HG03432 (cell line): ENCODE results near the gene PJVK.

Source experiments
- ATAC-seq: cut with Tn5 transposase; IDR thresholded peaks from one replicate; pipeline ENCODE4 v1.9.1; 2021; ENCODE audit warnings: mild to moderate bottlenecking, moderate library complexity; ENCODE audit not compliant: unreplicated experiment

PJVK gene

DNA sequence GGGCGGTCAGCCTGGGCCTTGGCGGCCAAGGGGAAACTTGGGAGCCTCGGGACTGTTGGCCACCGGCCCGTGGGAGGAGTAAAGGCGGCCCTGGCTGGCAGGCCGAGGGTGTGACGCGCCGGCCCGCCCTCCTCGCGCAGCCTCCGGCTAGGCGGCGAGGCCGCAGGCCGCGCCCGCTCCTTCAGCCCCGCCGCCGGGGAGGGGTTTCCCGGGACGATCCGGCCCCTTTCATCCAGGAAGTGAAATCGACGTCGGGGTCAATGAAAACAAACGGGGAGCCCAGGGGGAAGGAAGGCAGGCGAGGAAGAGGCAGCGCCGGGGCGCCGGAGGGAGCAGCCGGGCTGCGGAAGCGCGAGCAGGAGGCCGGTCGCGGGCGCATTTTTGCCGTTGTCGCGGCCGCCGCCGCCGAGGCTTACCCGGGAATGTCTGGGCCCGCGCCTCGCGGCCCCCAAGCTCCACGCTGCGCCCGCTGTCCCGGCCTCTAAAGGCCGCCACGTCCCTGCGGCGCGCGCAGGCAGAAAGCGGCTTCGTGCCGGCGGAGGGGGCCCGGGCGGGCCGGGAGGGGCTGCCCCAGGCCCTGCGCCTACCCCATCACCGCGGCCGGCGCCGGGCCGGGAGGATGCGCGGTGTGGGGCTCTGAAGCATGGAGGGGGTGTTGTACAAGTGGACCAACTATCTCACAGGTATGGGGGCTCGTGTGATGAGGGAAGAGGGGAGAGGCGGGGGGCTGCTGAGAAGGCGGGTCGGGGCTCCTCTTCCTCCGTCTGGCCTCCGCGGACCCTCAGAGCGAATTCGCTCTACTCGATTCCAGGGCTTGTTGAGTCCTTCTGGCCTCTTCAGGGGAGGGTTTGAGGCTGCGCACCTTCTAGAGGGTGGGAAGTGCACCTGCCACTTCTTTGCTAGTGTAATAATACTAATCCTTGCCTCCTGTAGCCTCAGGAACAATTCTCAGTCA is 29.3 kb downstream of the PJVK start, which contains the start of gene PLEKHA3:
PLEKHA3 (plus strand) TSS at position 231 of the 955 bp plus-strand sequence; CDS start at position 644, 413 bp downstream.
- ATAC-seq: peak; percentile 77

GRCh38 chr2:178482437-178482836 is 31.3 kb downstream of the PJVK start:
- ATAC-seq: peak; percentile 34

GRCh38 chr2:178484245-178485041 is 33.3 kb downstream of the PJVK start:
- ATAC-seq: no peak

- no peak for ATAC-seq
Measured at GRCh38 chr2:178485356-178485755, 34.2 kb downstream of the PJVK start.

DNA sequence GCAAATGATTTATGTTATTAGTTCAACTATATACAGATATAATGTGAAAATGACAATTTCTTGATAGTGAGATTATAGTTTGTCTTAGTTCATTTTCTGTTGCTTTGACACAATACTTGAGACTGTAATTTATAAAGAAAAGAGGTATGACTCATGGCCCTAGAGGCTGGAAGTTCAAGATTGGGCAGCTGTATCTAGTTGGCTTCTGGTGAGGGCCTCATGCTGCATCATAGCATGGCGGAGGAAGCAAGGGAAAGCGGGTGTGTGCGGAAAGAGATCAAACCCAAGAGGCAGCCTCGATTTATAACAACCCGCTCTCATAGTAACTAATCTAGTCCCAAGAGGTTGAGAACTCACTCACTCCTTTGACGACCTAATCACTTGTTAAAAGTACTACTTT is 40.4 kb downstream of the PJVK start:
- no peak for ATAC-seq

- no peak for ATAC-seq
Measured at GRCh38 chr2:178496049-178496448, 44.9 kb downstream of the PJVK start.

DNA sequence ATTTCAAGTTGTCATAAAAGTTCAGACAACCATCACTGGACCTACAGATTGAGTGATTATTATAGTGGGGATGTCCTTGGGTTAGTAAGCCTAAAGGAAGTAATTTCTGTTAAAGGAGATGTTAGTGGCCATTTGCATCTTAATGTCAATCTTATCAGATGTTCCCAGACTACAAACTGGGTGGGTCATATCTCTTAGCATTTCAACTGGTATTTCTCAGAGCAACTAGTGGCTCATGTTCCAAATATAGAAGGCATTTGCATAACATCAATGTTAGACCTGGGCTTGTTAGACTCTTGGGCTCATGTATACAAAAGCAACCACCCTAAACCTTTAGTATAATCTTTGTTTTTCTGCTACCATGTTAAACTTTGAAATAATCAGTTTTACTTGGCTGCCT is 47.0 kb downstream of the PJVK start:
- ATAC-seq: peak; percentile 71

- no peak for ATAC-seq
Measured at GRCh38 chr2:178499640-178500039, 48.5 kb downstream of the PJVK start.

DNA sequence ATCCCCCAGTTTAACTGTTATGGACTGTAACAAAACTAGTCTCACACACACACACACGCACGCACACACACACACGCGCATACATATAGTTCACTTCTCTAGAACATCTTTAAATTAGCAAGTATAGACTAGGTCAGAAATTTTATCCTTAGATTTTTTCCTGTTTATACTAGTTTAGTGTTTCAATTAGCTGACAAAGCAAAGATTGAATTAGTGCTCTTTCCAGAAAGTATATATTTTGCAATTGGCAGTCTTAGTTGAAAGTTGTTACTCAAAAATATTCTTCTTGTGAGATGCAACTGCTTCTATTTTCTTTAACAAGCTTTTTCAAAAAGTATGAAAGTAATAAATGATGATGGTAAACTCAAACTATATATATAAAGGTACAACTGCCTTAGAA is 51.6 kb downstream of the PJVK start:
- ATAC-seq: no peak

DNA sequence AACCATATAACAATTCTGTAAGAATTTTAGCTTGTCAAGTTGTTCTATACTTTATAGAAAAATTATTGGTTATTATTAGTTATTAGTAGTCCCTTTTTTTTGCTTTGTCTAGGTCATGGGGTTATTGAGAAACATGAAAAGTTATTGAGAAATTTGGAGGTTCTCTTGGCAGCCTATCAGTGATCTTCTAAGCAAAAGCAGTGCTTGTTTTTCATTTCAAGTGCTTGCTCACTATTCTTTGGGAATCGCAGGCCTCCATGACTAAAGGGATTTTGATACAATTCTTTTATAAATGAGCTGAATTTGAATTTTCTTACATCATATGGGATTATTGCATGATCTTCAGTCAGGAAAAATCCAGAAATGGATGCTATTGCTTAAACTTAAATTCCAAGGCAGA is 54.9 kb downstream of the PJVK start:
- ATAC-seq: no peak

- ATAC-seq: no peak
Measured at GRCh38 chr2:178506524-178506923, 55.3 kb downstream of the PJVK start.

DNA sequence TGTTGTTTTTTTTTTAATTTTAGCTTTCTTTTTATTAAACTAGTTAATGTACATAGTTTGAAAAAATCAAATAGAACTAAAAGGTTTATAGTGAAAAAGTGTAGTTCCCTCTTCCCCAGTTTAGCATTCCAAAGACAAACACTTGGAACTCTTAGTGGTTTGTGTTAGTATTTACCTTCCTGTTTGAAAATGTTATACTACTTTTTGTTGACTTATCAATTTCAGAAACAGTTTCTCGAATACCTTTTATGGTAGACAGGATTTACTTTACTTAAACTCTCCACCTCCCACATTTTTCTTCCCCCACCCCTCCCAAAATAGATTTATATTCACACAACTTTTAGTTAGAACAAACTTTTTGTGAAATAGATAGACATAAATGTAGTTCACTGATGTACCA is 55.8 kb downstream of the PJVK start:
- ATAC-seq: no peak

- ATAC-seq: no peak
Measured at GRCh38 chr2:178508646-178509045, 57.5 kb downstream of the PJVK start.

- no peak for ATAC-seq
Measured at GRCh38 chr2:178510384-178510783, 59.2 kb downstream of the PJVK start.
